Neural cell (in vitro differentiated cells): ENCODE data around the gene PIK3CA. TPM values are rescaled to one million over a fixed set of nuclear protein-coding genes. Genes with fewer than 3 reads are reported as not detected.

ENCODE experiments used
- H2AFZ ChIP-seq: fragments of 200-600, 300-800 bp; sonication (generic), shearing (Covaris generic); 2 replicates; pipeline ENCODE4 v1.6.0; 2014; ENCODE audit warnings: low read depth, mild to moderate bottlenecking, antibody characterized with exemption, low read length, moderate library complexity
- H3F3A ChIP-seq: fragments of 200-600 bp; shearing (Covaris generic); 2 replicates; pipeline ENCODE4 v1.6.1; 2016; ENCODE audit warnings: mild to moderate bottlenecking, moderate library complexity, mixed read lengths, antibody characterized with exemption, low read length; ENCODE audit not compliant: insufficient read depth, poor library complexity, severe bottlenecking
- H3K27ac ChIP-seq: fragments of 200-600, 300-800 bp; sonication (generic), shearing (Covaris generic); 2 replicates; pipeline ENCODE4 v1.5.1; 2014; ENCODE audit warnings: mild to moderate bottlenecking, low read length, moderate library complexity
- H3K27me3 ChIP-seq: fragments of 300-800, 200-600 bp; sonication (generic), shearing (Covaris generic); 2 replicates; pipeline ENCODE4 v1.6.0; 2014; ENCODE audit warnings: mild to moderate bottlenecking, low read depth, low read length, moderate library complexity; ENCODE audit not compliant: insufficient read depth
- H3K36me3 ChIP-seq: fragments of 300-800, 200-600 bp; sonication (generic), shearing (Covaris generic); 2 replicates; pipeline ENCODE4 v1.5.1; 2014; ENCODE audit warnings: mild to moderate bottlenecking, antibody characterized with exemption, low read length, moderate library complexity; ENCODE audit not compliant: insufficient read depth
- H3K4me2 ChIP-seq: fragments of 300-800, 200-600 bp; sonication (generic), shearing (Covaris generic); 2 replicates; pipeline ENCODE4 v1.6.0; 2014; ENCODE audit warnings: mild to moderate bottlenecking, low read length
- H3K4me3 ChIP-seq: fragments of 300-800, 200-600 bp; sonication (generic), shearing (Covaris generic); 2 replicates; pipeline ENCODE4 v1.5.1; 2014; ENCODE audit warnings: mild to moderate bottlenecking, low read length, moderate library complexity
- H3K79me2 ChIP-seq: fragments of 200-600 bp; shearing (Covaris generic); replicated peaks from 2 replicates; pipeline ENCODE4 v1.6.0; 2014; ENCODE audit warnings: mild to moderate bottlenecking, low read length, moderate library complexity; ENCODE audit not compliant: insufficient read depth
- H3K9ac ChIP-seq: fragments of 300-800, 200-600 bp; sonication (generic), shearing (Covaris generic); 2 replicates; pipeline ENCODE4 v1.6.1; 2016; ENCODE audit warnings: mild to moderate bottlenecking, low read length, mixed read lengths
- H3K9me2 ChIP-seq: fragments of 200-600 bp; shearing (Covaris generic); 2 replicates; pipeline ENCODE4 v1.6.1; 2016; ENCODE audit warnings: mild to moderate bottlenecking, low read length, mixed read lengths; ENCODE audit not compliant: insufficient read depth
- H3K9me3 ChIP-seq: fragments of 200-600, 300-800 bp; sonication (generic), shearing (Covaris generic); 2 replicates; pipeline ENCODE4 v1.6.1; 2016; ENCODE audit warnings: mild to moderate bottlenecking, mixed run types, low read length, moderate library complexity, mixed read lengths
- H4K20me1 ChIP-seq: fragments of 200-600 bp; shearing (Covaris generic); 2 replicates; pipeline ENCODE4 v1.6.1; 2016; ENCODE audit warnings: mild to moderate bottlenecking, mixed run types; ENCODE audit not compliant: insufficient read depth
- CTCF ChIP-seq: fragments of 450-650 bp; IDR thresholded peaks from 2 replicates; pipeline ENCODE4 v1.5.1; 2014; ENCODE audit warnings: antibody characterized with exemption, mild to moderate bottlenecking, moderate library complexity; ENCODE audit not compliant: poor library complexity, severe bottlenecking
- EP300 ChIP-seq: fragments of 450-650 bp; conservative IDR thresholded peaks from 2 replicates; pipeline ENCODE4 v1.6.1; 2014; ENCODE audit warnings: antibody characterized with exemption, mild to moderate bottlenecking, moderate library complexity; ENCODE audit not compliant: poor library complexity, severe bottlenecking
- EZH2 ChIP-seq: fragments of 200-600, 300-800 bp; shearing (Covaris generic), sonication (generic); IDR thresholded peaks from 2 replicates; pipeline ENCODE4 v1.6.1; 2014; ENCODE audit warnings: antibody characterized with exemption, low read length, borderline replicate concordance, mild to moderate bottlenecking; ENCODE audit not compliant: insufficient read depth, poor library complexity, severe bottlenecking
- MXI1 ChIP-seq: fragments of 450-650 bp; conservative IDR thresholded peaks from 2 replicates; pipeline ENCODE4 v1.6.1; 2014; ENCODE audit warnings: antibody characterized with exemption, mild to moderate bottlenecking; ENCODE audit not compliant: poor library complexity, severe bottlenecking
- POLR2AphosphoS5 ChIP-seq: IDR thresholded peaks from 2 replicates; pipeline ENCODE4 v1.6.1; 2012
- RAD21 ChIP-seq: fragments of 450-650 bp; conservative IDR thresholded peaks from 2 replicates; pipeline ENCODE4 v1.6.1; 2014; ENCODE audit warnings: antibody characterized with exemption, mild to moderate bottlenecking, moderate library complexity
- REST ChIP-seq: IDR thresholded peaks from 2 replicates; pipeline ENCODE4 v1.6.1; 2012; ENCODE audit warnings: borderline replicate concordance
- SMC3 ChIP-seq: fragments of 450-650 bp; conservative IDR thresholded peaks from 2 replicates; pipeline ENCODE4 v1.6.1; 2014; ENCODE audit warnings: antibody characterized with exemption, mild to moderate bottlenecking, moderate library complexity; ENCODE audit not compliant: poor library complexity
- TAF1 ChIP-seq: IDR thresholded peaks from 2 replicates; pipeline ENCODE4 v1.6.1; 2012; ENCODE audit warnings: low read depth
- polyA plus RNA-seq: library from polyadenylated mRNA; depleted of rRNA; stranded (reverse); fragments of >200 nt; gene quantifications from 2 replicates; pipeline ENCODE4 v1.2.3, GENCODE V29; 2014

Gene PIK3CA
- polyA plus RNA-seq, 1 donor from 2014 or later, result 15.2 TPM

GRCh38 chr3:179281825-179282224 lies 133.7 kb downstream of the PIK3CA start:
- Histone ChIP-seq H3K27me3 (no peaks in the 10 kb centered on the region), H3K27ac (no peak overlapping the region), H3K4me2 (no peak overlapping the region), H3K9me3 (no peaks in the 10 kb centered on the region), H2AFZ (no peak overlapping the region), H3K9ac (no peak overlapping the region), H3K36me3 (no peaks in the 10 kb centered on the region), H3K9me2 (no peaks in the 10 kb centered on the region), H4K20me1 (no peaks in the 10 kb centered on the region), H3K4me3 (no peak overlapping the region), H3K79me2 (no peaks in the 10 kb centered on the region), H3F3A (no peaks in the 10 kb centered on the region)
- no peak for TF ChIP-seq RAD21
- no peak for TF ChIP-seq CTCF
- no peak for TF ChIP-seq SMC3
- no peak for TF ChIP-seq POLR2AphosphoS5
- no peak for TF ChIP-seq MXI1
- no peak for TF ChIP-seq EZH2
- TF ChIP-seq EP300, result no peak
- no peak for TF ChIP-seq REST
- no peak for TF ChIP-seq TAF1

- no peak overlapping the region for H3K4me2 ChIP-seq
- H3F3A ChIP-seq, result no peaks in the 10 kb centered on the region
- no peak overlapping the region for H2AFZ ChIP-seq
- H3K79me2 ChIP-seq, result no peaks in the 10 kb centered on the region
- TF ChIP-seq TAF1 (no peak), EP300 (no peak), MXI1 (no peak), REST (no peak), SMC3 (no peak), RAD21 (no peak), CTCF (no peak), EZH2 (no peak), POLR2AphosphoS5 (no peak)
- H3K9me2 ChIP-seq, result no peaks in the 10 kb centered on the region
- no peak overlapping the region for H3K4me3 ChIP-seq
- no peaks in the 10 kb centered on the region for H3K27me3 ChIP-seq
- H3K9ac ChIP-seq, result no peak overlapping the region
- no peaks in the 10 kb centered on the region for H3K36me3 ChIP-seq
- H3K27ac ChIP-seq, result no peak overlapping the region
- no peaks in the 10 kb centered on the region for H3K9me3 ChIP-seq
- no peaks in the 10 kb centered on the region for H4K20me1 ChIP-seq
These were observed 138.2 kb downstream of the PIK3CA start for GRCh38 chr3:179286331-179286730.
